DND-41 (cell line): ENCODE measurements around the gene FHIT.

Experiments used
- CTCF ChIP-seq: IDR thresholded peaks from 2 replicates; pipeline ENCODE4 v1.5.1; 2012; ENCODE audit warnings: borderline replicate concordance, low read length, moderate library complexity, mild to moderate bottlenecking; ENCODE audit not compliant: poor library complexity, severe bottlenecking; ENCODE audit errors: extremely low read depth
- EZH2 ChIP-seq: IDR thresholded peaks from 3 replicates; pipeline ENCODE4 v1.6.1; 2012; ENCODE audit warnings: borderline replicate concordance, low read depth, mild to moderate bottlenecking, moderate library complexity, low read length, inconsistent platforms; ENCODE audit not compliant: severe bottlenecking

GRCh38 chr3:60386306-60386705 is 864.9 kb downstream of the FHIT start:
- TF ChIP-seq CTCF (no peak), EZH2 (no peak)
